NCI-H1436 treated with DMSO at 0.1 percent for 48 hours (cell line): Measurements from ENCODE around the gene NEUROG1.

Source experiments
- DNase-seq: peaks from one replicate; lab custom pipeline; 2025; lab: John Stamatoyannopoulos, UW

Gene NEUROG1, protein sequence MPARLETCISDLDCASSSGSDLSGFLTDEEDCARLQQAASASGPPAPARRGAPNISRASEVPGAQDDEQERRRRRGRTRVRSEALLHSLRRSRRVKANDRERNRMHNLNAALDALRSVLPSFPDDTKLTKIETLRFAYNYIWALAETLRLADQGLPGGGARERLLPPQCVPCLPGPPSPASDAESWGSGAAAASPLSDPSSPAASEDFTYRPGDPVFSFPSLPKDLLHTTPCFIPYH

DNA sequence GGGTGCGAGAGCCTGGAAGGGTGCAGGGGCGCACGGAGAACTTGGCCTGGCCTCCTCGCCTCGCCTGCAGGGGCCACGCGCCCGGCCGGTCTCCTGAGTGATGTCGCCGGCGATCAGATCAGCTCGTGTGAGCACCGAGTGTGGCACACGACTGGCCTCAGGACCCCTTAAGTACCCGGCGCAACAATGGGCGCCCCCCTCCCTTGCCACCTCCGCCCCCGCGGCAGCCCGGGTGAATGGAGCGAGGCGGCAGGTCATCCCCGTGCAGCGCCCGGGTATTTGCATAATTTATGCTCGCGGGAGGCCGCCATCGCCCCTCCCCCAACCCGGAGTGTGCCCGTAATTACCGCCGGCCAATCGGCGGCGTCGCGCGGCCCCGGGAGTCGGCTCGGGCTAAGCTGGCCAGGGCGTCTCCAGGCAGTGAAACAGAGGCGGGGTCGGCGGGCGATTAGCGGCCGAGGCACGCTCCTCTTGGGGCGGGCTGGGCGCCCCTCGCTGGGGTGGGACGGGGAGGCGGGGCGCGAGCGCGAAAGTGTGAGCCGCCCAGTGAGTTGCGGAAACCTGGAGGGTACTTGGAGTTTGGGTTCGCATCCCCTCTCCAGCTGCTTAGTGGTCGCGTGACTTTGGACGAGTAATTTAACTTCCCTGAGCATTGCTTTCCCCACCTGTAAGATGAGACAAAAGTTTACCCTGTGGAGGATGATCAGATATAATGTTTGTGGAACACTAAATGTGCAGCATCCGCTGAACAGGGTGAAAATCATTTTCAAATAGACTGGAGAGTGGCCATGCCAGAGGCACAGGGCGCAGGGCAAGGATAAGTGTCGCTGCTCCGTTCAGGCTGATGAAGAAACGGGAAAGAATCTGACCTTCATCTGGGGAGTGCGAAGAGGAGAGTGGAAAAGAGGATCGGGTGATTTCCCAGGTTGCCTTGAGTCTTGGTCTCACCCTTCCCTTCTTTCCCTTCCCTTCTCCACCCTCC lies at the start of gene NEUROG1:
TSS of gene NEUROG1 (minus strand) at position 145 of the 982 bp plus-strand sequence. CDS start 274 bp downstream, outside the sequence.
- DNase-seq: peak; percentile 7

DNA sequence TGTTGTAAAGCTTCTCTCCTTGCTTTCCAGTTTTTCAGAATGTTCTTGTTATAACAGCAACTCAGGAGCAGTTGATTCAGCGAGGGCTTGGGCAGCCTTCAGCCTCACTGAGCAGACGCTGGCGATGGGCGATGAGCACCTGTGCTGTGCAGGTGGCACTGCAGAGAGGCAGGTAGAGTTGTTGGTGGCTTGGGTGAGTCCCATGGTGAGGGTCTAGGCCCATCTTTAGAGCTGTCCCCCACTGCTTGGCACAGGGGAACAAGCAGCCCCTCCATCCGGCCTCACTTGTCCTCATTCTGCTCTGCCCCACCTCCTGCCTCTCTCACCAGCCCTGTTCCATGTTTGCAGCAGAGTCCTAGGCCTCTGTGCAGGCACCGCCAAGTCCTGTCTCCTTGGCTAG lies 49.2 kb upstream of the NEUROG1 start:
- no peak for DNase-seq

DNA sequence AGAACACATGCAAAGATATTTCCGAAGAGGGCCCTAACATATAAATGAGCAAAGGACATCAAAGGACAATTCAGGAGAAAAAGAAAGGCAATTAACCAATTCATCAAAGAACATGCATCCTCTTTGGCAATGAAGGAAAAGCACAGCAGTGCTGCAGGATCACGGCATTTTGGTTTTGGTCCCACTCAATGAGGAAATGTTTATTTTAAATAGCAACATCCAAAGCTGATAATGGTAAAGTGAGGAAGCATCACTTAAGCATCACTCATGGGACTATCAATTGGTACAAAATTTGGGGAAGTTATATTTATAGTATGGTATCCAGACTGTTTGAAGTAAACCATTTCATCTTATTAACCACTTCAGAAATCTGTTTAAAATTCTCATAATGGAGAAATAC lies 48.5 kb upstream of the NEUROG1 start:
- no peak for DNase-seq

DNA sequence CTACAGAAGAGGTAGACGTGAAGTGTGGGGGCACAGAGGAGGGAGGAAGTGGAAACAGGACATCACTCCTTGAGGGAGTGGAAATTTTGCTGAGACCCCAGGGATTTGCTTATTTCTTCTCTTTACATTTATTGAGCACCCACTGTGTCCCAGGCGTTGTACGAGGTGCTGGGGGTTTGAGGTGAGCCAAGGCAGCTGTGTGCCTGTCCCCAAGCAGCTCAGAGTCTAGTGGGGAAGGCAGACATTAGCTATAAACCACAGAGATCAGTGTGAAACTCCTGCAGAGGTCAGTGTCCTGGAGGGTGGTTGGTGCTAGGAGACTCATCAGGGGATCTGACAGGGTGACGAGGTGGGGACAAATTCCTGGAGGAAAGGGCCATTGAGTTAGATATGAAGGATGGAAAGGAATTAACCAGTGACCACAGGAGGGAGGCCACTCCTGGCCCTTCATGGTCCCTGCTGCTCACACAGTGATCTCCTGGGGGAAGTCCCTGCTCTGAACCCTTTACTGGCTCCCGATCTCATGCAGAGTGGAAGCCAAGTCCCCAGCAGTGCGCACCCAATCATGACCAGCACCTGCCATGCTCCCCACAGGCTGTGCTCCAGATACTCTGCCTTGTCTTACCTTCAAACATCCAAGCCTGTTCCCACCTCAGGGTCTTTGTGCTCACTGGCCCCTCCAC lies 46.5 kb upstream of the NEUROG1 start:
- no peak for DNase-seq

DNA sequence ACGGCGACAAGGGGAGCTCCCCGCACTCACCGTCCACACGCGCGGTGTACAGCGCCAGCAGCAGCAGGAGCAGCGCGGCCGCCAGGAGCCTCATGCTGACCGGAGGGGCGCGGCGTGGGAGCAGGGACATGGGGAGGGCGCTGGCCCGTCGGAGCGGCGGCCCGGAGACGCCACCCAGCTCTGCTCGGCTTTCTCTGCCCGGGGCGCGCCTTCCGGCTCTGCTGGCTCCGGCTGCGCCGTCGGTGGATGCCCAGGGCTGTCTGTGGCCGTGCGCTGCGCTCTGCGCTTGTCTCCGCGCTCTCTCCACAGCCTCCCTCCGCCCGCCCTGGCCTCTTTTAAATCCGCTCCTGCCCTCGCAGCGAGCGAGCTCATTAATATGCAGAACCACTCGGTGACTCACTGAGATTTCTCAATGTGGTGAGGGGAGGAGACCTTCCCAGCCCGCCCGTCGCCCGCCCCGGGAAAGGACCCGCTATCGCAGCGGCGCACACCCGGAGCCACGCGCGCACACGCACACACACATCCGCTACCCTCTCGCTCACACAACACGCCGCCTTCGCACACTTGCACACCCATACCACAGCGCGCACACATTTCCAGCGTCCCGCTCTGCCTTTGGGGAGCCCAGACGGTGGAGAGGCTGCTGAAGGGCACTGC lies 43.0 kb upstream of the NEUROG1 start, which contains the start of gene CXCL14:
TSS of gene CXCL14 (minus strand) at position 307 of the 657 bp plus-strand sequence. CDS start at position 94, 213 bp downstream.
- DNase-seq: no peak

DNA sequence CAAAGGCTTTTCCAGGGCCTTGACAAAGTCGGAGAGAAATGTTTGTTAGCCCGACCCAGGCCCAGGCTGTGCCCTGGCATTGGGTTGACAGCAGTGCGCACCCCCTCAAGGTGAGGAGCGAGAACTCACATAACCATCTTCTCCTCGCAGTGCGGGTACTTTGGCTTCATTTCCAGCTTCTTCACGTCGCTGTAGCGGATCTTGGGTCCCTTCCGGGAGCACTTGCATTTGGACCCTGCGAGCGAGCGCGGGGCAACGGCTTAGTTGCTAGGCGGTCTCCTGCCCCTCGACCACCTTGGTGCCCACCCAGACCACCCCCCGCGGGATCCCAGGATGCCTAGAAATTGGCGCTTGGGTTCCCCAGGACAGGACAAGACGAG lies 42.5 kb upstream of the NEUROG1 start:
- no peak for DNase-seq

DNA sequence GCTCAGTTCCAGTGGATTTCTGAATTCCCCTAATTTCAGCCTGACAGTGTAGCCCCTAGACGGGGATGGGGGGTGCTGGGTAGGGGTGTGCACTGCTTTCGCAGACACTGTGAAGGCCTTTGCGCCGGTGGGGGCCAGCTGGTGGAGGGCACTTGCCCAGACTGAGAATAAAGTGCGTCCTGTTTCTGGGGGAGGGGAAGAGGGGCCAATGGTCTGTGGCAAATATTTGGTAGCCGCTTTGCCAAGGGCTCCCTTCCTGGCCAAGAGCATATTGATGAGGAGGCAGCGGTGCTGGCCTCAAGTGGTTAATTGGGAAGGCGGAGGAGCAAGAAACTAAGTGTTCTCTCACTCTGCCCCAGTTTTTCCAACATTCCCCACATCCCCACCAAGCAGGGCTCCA lies 41.7 kb upstream of the NEUROG1 start:
- no peak for DNase-seq

DNA sequence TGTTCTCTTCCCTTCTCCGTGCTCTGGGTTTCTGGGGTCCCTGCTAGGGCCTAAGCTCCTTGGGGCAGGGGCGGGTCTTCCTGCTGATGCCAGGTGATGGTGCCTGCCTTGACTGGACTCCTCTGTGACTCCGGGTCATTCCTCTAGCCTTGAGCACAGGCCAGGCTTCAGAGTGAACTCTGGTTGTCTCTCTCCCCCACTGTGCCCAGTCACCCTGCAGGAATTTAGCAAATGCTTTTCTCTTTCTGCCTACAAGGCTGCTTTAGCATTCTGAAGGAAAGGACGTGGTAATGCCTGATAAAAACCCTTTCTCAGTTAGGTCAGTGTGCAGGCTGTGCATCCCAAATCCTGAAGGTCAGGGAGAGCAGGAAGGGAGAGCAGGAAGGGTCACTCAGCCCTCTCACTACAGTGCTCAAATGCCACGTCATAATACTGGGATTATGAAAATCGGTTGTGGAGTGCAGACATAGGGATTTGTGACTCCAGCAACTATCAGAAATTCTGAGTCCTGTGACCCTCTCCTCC lies 40.4 kb upstream of the NEUROG1 start:
- DNase-seq: no peak

DNA sequence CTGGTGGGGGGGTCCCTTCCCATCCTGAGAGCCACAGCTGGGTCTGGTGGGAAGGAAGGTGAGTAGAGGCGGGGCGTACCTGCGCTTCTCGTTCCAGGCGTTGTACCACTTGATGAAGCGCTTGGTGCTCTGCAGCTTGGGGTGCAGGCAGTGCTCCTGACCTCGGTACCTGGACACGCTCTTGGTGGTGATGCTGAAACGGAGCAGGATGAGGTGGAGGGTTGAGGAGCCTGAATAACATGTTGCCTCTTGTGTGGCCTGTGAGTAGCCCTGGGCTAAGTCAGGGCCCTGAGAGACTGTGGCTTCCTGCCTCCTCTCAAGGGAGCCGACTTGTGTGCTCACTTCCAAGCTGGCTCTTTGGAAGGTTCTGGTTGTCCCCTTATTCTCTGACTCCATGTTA lies 38.7 kb upstream of the NEUROG1 start:
- DNase-seq: no peak

DNA sequence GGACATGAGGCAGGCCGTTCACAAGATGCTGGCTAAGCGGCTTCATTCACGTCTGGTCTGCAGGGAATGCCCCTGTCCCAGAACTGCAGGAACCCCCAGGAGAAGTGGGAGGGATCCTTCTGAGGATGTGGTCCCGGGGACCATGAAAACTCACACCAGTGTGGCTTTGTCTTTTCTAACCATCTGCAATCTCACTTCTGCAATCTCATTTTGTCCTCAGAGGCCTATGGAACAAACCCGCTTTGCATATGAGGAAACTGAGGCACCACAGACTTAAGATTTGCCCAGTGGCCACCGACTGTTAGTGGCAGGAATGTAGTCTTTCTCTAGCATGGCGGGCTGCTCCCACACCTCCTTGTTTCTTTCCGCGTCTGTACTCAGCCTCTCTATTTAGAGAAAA lies 36.1 kb upstream of the NEUROG1 start:
- no peak for DNase-seq

DNA sequence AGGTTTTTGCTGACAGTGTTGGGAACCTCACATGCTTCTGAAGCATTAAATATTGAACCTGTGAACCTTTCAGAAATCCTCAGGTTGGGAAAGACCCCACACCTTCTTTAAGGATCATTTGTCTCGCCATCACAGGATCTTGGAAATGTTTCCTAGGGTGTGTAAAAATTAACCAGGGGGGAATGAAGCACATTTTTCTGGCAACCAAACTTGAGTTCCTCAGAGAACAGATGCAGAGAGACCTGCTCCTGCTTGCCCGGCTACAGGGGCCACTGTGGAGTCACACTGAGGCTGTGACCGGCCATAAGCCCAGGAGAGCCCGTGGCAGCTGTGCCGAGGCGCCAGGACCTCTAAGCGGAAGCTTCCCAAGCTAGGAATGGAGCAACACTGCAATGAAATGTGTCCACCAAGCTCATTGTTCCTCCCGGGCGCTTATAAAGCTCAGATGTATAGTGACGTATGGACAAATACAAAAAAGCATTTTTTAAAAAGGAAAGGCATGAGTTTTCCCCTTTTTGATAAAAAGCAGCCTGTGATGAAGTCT lies 35.4 kb upstream of the NEUROG1 start:
- no peak for DNase-seq

DNA sequence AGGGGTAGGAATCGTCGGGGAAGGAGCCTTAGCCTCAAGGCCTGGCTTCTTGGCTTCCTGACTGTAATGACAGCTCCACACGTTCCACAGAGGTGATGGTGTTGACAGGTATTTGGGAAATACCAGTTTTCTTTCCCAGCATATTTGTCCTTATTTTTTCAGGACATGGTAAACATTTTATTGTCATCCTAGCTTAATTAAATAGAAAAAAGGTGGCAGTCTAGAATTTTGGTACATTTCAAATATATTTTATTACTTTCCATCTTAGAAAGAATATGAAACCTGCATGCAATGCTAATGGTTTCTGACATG lies 34.6 kb upstream of the NEUROG1 start:
- no peak for DNase-seq

DNA sequence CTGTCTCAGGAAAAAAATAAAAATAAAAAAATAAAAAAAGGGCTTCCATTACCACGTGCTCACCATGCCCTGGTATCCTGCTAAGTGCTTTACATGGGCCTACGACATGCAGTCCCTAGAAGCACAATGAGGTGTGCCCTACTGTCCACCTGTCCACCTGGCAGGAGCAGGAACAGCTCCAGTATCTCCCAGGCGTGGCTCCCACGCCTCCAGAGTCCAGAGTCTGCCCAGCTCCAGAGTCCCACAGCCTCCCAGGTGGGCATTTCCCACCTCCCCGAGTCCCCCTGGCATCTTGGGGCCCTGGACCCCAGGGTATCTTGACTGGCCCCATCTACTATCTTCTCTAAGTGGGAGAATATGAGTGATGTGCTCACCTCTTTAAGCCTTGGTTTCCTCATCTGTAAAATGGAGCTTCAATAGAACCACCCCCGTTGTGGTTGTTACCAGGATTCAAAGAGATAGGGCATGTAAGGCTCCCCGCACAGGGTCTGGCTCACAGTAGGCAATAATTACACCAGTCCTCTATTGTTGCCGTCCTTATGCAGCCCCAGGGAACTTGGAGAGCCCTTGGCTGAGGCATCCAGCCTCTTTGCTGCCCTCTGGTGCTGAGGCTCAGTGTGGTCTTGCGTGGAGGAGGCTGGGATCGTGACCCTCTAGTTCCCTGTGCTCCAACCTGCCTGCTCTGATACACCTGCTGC lies 34.1 kb upstream of the NEUROG1 start:
- peak; percentile 13 for DNase-seq

DNA sequence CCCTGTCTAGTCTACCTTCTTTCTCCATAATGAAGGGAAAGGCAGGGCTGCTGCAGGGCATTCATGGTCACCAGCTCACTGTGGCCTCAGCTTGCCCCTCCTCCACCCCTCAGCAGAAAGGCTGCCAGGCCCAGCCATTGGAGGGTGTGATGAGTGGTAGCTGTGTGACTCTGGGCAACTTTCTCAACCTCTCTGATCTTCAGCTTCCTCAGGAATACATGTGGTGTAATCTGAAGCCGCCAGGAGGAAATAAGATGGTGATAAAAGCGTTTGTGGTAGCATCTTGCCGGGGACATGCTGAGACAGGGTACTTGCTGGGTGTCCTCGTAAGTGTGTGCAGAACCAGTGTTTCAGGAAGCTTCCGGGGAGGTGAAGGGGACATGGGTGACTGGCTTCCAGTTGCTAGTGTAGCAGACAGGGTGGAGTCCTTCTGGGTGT lies 33.2 kb upstream of the NEUROG1 start:
- DNase-seq: no peak

DNA sequence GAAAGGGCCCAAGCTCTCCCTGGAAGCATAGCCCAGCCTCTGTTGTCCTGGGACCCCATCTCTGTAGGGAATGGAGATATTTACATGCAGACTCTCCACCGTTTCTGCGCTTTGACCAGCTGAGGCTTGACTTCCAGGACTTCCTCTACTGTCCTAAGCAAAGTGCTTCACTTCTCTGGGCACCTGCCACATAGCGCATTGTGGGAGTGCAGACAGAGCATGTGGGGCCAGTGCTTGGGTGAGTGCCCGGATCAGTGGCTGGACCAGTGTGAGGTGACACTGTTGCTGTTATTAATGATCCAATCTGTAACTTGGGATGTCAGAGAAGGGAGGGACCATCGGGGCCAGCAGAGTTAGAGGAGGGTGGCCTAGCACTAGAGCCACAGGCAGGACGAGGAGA lies 32.5 kb upstream of the NEUROG1 start:
- no peak for DNase-seq

DNA sequence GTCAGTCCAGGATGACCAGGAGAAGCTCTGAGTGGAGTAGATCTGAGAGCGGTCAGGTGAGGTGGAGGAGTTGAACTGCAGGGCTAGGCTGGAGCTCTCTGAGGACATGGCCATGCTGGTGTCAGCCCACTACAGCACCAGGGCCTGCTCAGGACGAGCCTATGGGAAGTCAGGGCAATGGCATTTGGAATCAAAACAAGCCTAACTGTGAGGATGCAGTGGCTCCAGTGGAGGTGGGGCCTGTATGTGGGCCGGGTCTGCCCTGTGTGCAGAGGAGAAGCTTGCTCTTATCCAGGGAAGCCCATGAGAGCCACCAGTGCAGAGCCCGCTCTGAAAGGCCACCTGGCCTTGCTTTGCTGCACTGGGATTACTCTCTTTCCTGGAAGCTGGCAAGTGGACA lies 31.9 kb upstream of the NEUROG1 start:
- DNase-seq: no peak

DNA sequence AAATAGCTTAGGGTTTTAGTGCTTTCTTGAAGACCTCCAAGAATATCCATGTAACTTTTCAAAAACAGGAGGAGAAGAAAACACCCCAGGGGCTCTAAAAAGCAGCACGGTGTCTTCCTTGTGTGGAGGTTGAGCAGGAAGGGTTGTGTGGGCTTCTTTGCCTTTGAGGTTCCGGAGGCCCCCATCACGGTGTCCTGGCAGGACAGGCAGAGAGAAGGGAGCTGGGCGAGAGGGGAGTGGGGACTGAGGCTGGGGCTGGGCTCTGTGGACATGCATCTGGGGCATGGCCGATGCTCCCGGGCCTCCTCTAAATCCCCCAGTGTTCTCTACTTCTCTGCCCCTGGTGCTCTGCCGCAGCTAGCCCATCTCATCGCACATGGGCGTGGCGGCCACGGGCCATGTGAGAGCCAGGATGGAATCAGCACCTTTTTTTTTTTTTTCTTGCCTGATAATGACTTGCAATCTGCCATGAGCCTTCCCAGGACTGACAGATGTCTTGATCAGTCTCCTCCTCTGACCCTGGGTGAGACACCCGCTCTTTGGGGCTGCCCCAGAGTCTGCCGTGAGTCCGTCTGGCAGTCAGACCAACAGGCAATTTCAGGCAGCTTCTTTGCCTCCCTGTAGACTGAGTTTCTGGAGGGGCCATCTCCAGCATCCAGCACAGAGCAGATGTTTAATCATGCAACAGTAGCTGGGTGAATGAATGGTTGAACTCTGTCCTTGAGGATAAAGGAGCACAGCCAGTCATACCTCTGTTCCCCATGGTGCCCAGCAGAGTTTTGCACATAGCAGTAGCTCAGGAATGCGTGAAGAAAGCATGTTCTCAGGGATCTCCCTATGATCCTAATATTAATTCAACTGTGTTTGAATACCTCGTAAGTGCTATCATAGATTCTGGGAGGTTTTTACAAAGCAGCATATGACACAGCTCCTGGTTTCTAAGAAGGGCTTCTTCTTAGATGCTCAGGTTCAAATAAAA lies 30.9 kb upstream of the NEUROG1 start:
- DNase-seq: no peak

DNA sequence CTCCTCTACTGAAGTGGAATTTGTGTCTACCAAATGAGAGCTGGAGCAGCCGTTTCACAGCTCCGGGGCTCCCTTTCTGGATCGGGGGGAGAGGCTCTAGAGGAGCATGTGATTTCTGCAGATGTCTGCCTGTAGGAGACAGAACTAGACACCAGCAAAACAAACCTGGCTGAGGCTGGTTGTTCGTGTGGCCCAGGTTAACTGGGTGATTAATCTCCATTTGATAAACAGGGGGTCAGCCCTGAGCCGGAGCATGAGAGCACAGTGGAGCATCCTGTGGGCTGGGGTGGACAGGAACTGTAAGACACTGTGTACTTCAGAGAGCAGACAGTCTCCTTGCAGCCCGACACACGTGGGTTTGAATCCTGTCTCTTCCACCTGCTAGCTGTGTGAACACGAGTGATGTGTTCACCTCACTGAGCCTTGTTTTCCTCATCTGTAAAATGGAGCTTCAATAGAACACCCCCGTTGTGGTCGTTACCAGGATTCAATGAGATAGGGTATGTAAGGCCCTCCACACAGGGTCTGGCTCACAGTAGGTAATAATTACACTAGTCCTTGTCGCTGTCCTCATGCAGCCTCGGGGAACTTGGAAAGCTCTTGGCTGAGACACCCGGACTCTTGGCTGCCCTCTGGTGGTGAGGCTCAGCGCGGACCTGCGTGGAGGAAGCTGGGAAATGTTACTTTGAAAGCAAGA lies 30.1 kb upstream of the NEUROG1 start:
- peak; percentile 24 for DNase-seq

DNA sequence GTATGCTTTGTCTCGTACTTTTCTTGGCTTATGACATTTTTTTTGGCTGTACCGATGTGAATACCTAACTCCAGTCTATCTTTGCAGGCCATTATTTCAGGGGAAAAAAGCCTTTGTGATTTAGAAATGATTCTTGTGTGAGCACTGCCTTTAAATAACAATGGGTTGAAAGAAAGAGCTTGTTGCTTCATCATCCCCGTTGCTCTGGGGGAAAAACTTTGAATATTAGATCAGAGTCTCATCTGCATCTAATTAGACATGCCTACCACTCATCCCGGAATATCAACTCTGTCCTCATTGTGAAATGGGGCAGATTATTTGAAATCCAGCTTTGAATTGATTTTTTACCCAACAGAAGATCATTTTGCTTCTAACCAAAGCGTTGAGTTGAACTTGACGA lies 29.5 kb upstream of the NEUROG1 start:
- DNase-seq: no peak
